DND-41 (cell line): ENCODE measurements around the gene LRRC59.

ENCODE experiments used
- ATAC-seq: fragments of 200-7000 bp; cut with Tn5 transposase; 3 replicates; pipeline ENCODE4 v1.9.1; 2021; ENCODE audit warnings: low read depth; ENCODE audit not compliant: insufficient read depth
- DNase-seq: peaks from one replicate; pipeline ENCODE4 v3.0.0-alpha.2; 2020
- H2AFZ ChIP-seq: 2 replicates; pipeline ENCODE4 v1.6.0; 2012; ENCODE audit warnings: low read depth, low read length
- H3K27ac ChIP-seq: 2 replicates; pipeline ENCODE4 v1.5.1; 2012; ENCODE audit warnings: low read length, inconsistent platforms
- H3K27me3 ChIP-seq: fragments of 200-600 bp; sonication (generic); 2 replicates; pipeline ENCODE4 v1.6.0; 2012; ENCODE audit warnings: low read length, mild to moderate bottlenecking, inconsistent platforms; ENCODE audit not compliant: insufficient read depth, poor library complexity
- H3K36me3 ChIP-seq: 2 replicates; pipeline ENCODE4 v1.5.1; 2012; ENCODE audit warnings: low read length, inconsistent platforms; ENCODE audit not compliant: insufficient read depth
- H3K4me1 ChIP-seq: 2 replicates; pipeline ENCODE4 v1.5.1; 2012; ENCODE audit warnings: mild to moderate bottlenecking, low read length; ENCODE audit not compliant: insufficient read depth
- H3K4me2 ChIP-seq: 2 replicates; pipeline ENCODE4 v1.6.0; 2012; ENCODE audit warnings: mild to moderate bottlenecking, moderate library complexity, low read length, inconsistent platforms; ENCODE audit not compliant: insufficient read depth
- H3K4me3 ChIP-seq, 2 experiments: fragments of 200-600 bp in 1 of 2; shearing (Covaris generic) in 1 of 2; 2 replicates each; pipeline ENCODE4 v1.5.1; 2012 to 2016; ENCODE audit warnings: inconsistent platforms in 2 of 2, low read length in 2 of 2, mild to moderate bottlenecking in 2 of 2, low read depth in 1 of 2, moderate library complexity in 1 of 2
- H3K79me2 ChIP-seq: 2 replicates; pipeline ENCODE4 v1.6.0; 2012; ENCODE audit warnings: low read length, inconsistent platforms; ENCODE audit not compliant: insufficient read depth
- H3K9ac ChIP-seq: 2 replicates; pipeline ENCODE4 v1.6.0; 2012; ENCODE audit warnings: low read depth, mild to moderate bottlenecking, inconsistent platforms, low read length, moderate library complexity
- H3K9me3 ChIP-seq: 2 replicates; pipeline ENCODE4 v1.5.1; 2012; ENCODE audit warnings: low read length, moderate library complexity, mild to moderate bottlenecking, inconsistent platforms; ENCODE audit not compliant: insufficient read depth, severe bottlenecking
- H4K20me1 ChIP-seq: 2 replicates; pipeline ENCODE4 v1.6.0; 2012; ENCODE audit warnings: low read length; ENCODE audit not compliant: insufficient read depth
- CTCF ChIP-seq: IDR thresholded peaks from 2 replicates; pipeline ENCODE4 v1.5.1; 2012; ENCODE audit warnings: borderline replicate concordance, low read length, moderate library complexity, mild to moderate bottlenecking; ENCODE audit not compliant: poor library complexity, severe bottlenecking; ENCODE audit errors: extremely low read depth
- EZH2 ChIP-seq: IDR thresholded peaks from 3 replicates; pipeline ENCODE4 v1.6.1; 2012; ENCODE audit warnings: borderline replicate concordance, low read depth, mild to moderate bottlenecking, moderate library complexity, low read length, inconsistent platforms; ENCODE audit not compliant: severe bottlenecking

LRRC59 gene

GRCh38 chr17:50426814-50427787 is 29.8 kb upstream of the LRRC59 start:
- Histone ChIP-seq H3K27ac (peak overlapping the region; percentile 72), H4K20me1 (0 out of 2 replicates have a peak, but pooled peaks cover 7% of the 10 kb centered on the region), H3K4me1 (peaks cover 48% of the 10 kb centered on the region), H3K4me3 (peak overlapping the region; percentile 75 to 95), H3K4me2 (peak overlapping the region; percentile 99), H3K9me3 (no peaks in the 10 kb centered on the region), H3K79me2 (peaks cover 44% of the 10 kb centered on the region), H2AFZ (peak overlapping the region; percentile 61), H3K27me3 (no peaks in the 10 kb centered on the region), H3K36me3 (no peaks in the 10 kb centered on the region; the same call in 1 of the 2 replicates), H3K9ac (peak overlapping the region; percentile 96)
- ATAC-seq (peak; percentile 57), DNase-seq (peak; percentile 43)
- TF ChIP-seq CTCF (peak; percentile 65), EZH2 (no peak)

DNA sequence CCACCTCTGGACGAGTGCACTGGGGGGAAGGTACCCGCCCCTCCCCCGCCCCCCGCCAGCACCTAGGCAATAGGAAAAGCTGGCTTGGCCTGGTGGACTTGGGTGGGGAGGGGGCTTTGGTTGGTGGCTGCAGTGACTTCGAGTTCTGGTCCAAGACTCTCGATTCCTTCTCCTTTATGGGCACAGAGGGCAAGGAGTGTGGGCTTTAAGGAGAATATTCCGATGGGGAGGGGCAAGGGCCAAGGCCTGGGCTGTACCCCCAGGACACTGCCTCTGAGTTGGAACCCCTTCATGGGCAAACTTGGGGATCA is 29.1 kb upstream of the LRRC59 start:
- peak overlapping the region; percentile 70 for H2AFZ ChIP-seq
- H3K4me1 ChIP-seq = peaks cover 55% of the 10 kb centered on the region
- peak overlapping the region; percentile 75 to 95 for H3K4me3 ChIP-seq
- no peak for DNase-seq
- H3K79me2 ChIP-seq = peaks cover 43% of the 10 kb centered on the region
- H3K9me3 ChIP-seq = no peaks in the 10 kb centered on the region
- H3K27me3 ChIP-seq = no peaks in the 10 kb centered on the region
- H3K4me2 ChIP-seq = peak overlapping the region; percentile 99
- ATAC-seq = no peak; the same call in 2 of the 3 replicates
- 0 out of 2 replicates have a peak, but pooled peaks cover 7% of the 10 kb centered on the region for H4K20me1 ChIP-seq
- TF ChIP-seq EZH2 (no peak), CTCF (no peak)
- peak overlapping the region; percentile 72 for H3K27ac ChIP-seq
- peak overlapping the region; percentile 96 for H3K9ac ChIP-seq
- H3K36me3 ChIP-seq = no peaks in the 10 kb centered on the region; the same call in 1 of the 2 replicates

GRCh38 chr17:50425682-50426471 is 28.6 kb upstream of the LRRC59 start, which contains the start of gene ACSF2:
TSS of gene ACSF2 (plus strand) at chr17:50426218. CDS start at chr17:50426262, 44 bp downstream.
- Histone ChIP-seq H3K79me2 (peaks cover 43% of the 10 kb centered on the region), H3K4me2 (peak within 1 kb of the TSS; percentile 99), H3K4me3 (peak within 1 kb of the TSS; percentile 75 to 95), H3K27ac (peak within 1 kb of the TSS; percentile 96), H3K4me1 (peaks cover 61% of the 10 kb centered on the region), H3K27me3 (no peaks in the 10 kb centered on the region), H3K9ac (peak within 1 kb of the TSS; percentile 96), H2AFZ (peak within 1 kb of the TSS; percentile 98), H4K20me1 (0 out of 2 replicates have a peak, but pooled peaks cover 7% of the 10 kb centered on the region), H3K9me3 (no peaks in the 10 kb centered on the region), H3K36me3 (no peaks in the 10 kb centered on the region; the same call in 1 of the 2 replicates)
- peak; percentile 40 for TF ChIP-seq CTCF
- TF ChIP-seq EZH2 = no peak
- DNase-seq = peak; percentile 82
- peak; percentile 78 for ATAC-seq
